HG03457 (cell line): ENCODE measurements around the gene LRIF1.
"Not testable (repeated sequence)": the region's sequence is repeated elsewhere in the genome, so short reads cannot be mapped to it uniquely, and the experiment has no call there.

Experiments
- ATAC-seq: cut with Tn5 transposase; IDR thresholded peaks from one replicate; pipeline ENCODE4 v1.9.1; 2021; ENCODE audit warnings: moderate number of reproducible peaks; ENCODE audit not compliant: unreplicated experiment

The LRIF1 gene

DNA sequence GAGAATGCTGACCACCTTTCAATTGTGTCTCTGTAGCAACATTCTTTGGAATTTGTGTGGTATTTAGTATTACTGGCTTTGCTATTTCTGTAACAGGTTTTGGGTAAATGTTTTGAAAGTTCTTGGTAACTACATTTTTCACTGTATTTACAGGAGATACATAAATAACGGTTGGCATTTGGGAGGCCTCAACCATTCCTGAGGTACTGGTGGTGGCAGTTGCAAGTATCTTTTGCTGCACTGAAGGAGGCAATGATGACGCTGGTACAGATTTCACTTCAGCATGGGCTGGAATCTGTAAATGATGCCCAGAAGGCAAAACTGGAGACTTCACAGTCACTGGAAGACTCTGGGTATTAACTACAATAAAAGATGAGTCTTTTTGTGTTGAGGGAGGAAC is 11.7 kb downstream of the LRIF1 start:
- no peak for ATAC-seq

DNA sequence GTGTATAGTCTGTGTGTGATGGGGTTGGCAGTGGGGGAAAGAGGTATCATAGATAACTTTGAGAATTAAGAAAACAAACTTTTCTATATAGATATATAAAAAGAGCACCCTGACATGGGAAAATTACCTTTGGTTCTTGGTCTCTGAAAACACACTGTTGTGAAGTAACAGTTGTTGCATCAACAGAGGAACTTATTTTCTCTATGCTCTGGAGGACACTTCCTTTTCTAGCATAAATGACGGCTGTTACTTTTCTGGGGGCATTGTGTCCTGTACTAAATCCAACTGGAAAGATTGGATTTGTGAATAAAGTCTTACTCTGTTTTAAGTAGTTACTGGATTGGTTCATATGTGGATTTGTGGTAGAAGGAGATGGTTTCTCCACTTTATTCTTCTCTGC is 12.6 kb downstream of the LRIF1 start:
- no peak for ATAC-seq

DNA sequence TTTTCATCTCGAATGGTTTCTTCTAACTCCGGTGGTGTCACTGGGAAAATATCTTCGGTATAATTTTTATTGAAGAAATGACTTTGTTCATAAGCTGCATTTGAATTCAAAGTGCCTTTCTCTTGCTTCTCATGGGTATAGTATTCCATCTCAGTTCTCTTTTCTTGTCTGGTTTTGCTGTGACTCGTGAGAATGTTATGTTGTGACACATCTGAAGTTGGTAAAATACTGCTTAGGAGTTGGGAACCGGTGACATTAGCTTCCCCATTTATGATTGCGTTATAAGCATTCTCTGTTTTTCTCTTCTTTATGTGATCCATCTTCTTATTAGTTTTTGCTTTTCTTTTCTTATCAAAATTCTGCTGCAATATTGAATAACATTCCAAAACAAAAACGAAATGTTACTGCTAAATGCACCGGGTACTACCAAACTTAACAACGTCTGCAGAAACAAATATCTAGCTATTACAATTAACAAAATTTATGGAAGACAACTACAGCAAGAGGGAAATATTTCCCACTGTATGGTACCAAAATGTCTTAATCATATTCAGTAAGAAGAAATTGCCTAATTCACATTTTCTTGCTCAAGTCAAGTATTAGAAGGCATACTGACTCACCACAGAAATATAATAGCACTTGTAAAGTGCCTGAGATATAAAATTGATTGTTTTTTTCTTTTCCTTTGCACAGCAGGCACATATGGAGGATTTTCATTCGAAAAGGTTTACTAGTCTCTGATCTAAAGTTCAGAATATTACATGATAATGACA is 15.5 kb downstream of the LRIF1 start:
- no peak for ATAC-seq

DNA sequence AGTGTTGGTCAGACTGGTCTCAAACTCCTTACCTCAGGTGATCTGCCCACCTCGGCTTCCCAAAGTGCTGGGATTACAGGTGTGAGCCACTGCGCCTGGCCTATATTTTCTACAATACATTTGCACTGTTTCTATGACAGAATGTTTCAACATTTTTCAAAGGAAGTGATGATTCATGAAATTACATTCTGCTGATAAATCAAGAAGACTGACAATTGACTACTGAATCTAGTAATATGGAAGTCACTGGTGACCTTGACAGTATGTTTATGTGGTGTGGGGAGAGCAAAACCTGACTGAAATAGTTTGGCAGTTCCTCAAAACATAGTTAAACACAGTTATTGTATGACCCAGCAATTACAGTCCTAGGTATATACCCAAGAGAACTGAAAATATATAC is 18.1 kb downstream of the LRIF1 start:
- no peak for ATAC-seq

DNA sequence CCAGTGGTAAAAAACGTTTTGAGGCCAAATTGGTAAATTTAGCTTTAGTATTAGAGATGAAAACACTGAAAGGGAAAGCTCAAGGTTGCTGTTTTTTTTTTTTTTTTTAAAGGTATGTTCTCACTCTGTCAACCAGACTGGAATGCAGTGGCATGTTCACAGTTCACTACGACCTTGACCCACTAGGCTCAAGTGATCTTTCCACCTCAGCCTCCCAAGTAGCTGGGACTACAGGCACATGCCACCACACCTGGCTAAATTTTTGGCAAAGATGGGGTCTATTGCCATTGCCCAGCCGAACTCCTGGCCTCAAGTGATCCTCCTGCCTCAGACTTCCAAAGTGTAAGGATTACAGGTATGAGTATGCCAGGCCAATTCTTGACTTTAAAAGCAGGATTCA is 18.9 kb downstream of the LRIF1 start:
- no peak for ATAC-seq

DNA sequence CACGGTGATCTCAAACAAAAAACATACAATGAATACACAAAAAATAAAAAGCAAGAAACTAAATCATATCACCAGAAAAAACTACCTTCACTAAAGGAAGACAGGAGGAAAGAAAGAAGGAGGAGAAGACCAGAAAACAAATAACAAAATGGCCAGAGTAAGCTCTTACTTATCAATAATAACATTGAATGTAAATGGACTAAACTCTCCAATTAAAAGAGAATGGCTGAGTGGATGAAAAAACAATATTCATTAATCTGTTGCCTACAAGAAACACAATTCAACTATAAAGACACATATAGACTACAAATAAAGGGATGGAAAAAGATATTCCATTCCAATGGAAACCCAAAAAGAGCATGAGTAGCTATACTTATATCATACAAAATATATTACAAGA is 27.2 kb downstream of the LRIF1 start:
- no peak for ATAC-seq

DNA sequence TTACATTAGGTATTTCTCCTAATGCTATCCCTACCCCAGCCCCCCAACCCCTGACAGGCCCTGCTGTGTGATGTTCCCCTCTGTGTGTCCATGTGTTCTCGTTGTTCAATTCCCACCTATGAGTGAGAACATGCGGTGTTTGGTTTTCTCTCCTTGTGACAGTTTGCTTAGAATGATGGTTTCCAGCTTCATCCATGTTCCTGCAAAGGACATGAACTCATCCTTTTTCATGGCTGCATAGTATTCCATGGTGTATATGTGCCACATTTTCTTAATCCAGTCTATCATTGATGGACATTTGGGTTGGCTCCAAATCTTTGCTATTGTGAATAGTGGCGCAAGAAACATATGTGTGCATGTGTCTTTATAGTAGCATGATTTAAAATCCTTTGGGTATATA is 32.6 kb downstream of the LRIF1 start:
- not testable (repeated sequence) for ATAC-seq

DNA sequence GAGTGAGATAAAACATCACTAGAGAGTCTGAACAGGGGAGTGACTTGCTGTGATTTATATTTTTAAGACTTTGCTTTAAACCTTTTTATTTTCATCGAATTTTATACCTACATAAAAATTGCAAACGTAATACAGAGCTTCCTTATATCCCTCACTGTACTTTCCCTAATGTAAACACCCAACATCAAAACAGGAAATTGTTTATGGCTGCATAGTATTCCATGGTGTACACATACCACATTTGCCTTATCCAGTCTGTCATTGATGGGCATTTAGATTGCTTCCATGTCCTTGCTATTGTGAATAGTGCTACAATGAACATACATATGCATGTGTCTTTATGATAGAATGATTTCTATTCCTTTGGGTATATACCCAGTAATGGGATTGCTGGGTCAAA is 34.8 kb downstream of the LRIF1 start:
- ATAC-seq, result no peak

DNA sequence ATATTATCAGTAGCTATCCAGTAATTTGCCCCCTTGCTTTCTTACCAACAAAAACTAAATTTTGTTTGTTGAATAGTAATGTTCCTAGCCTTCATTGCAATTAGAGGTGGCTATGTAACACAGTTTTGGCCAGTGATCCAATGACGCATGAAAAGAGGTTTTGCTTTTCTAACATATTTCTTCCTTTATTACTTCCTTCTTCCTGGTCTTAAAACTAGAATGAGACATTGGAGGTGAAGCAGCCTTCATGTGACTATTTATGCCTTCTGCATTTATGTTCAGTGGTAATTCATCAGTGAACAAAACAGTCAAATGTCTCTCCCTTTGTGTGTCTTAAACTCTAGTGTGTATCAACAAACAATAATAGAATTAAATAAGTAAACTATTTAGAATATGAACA is 35.5 kb downstream of the LRIF1 start:
- ATAC-seq, result no peak

DNA sequence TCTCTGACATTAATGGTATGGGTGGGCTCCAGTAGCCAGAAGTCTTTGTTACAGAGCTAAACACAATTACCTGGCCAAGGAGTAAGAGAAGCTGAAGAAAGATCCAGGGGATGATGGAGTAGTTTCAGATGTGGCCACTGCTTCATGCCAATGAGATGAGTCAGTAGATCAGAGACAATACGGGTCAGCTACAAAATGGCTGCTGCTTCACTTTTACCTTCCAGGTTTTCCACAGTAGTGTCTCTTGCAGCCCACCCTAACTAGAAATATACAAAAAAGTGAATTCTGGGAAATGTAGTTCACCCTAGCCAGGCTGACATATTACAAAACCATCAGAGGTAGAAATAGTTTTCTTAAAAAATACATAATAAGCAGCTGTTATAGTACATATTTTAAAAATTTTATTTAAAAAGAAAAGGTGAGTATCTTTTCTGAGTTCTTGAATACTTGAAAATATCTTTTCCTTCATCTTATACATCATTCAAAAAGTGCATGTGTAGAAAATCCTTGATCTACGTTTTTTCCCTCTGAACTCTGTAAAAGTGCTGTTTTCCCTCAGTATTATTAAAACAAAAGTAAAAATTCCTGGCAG is 36.1 kb downstream of the LRIF1 start:
- ATAC-seq, result no peak

DNA sequence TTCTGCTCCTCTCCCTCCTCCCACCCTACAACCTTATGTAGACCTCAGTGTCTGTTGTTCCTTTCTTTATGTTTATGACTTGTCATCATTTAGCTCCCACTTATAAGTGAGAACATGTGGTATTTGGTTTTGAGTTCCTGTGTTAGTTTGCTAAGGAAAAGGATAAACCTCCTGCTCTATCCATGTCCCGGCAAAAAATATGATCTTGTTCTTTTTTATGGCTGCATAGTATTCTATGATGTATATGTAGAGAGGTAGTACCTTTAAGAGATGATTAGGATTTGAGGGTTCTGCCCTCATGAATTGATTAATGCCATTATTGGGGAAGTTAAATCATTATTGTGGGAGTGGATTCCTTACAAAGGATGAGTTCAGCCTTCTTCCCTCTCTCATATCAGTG is 41.8 kb downstream of the LRIF1 start:
- ATAC-seq, result no peak

DNA sequence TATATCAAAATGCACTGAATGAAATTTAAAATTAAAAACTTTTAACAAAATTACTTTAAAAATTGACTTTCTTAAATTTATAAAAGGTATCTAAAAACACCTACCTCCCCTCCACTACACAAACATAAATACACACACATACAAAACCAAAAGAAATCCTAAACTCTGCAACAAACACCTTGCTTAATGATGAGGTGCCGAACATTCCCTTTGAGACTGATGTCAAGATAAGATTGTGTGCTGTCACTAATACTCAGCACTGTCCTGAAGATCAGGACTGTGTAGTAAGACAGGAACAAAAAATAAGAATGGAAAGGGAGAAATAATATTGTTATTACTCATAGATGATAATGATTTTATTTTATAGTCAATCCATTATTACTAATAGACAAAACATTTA is 45.7 kb downstream of the LRIF1 start:
- no peak for ATAC-seq

DNA sequence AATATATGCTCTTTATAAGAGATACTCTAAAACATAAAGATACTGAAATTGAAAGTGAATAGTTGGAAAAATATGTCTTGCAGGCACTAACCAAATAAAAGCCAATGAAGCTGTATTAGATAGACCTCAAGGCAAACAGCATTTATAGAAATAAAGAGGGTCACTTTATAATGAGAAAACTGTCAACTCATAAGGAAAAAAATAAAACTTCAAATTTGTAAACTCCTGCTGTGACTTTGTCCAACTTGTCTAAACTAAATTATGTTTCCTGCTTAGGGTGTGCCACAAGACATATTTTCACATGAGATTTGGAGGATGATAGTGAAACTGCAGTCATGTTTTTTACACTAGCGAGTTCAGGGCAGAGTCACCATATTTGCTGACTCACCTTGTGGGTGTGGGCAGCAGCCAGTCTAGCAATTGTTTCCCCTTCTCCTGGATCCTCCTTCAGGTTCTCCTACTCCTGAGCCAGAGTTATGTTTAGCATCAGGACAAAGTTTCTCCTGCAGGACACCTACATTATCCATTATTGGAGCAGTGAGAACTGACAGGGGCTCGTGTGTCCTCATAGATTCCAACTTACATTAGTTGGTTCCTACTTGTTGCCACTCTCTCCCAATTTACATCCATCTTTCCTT is 46.9 kb downstream of the LRIF1 start:
- ATAC-seq, result peak; percentile 61

DNA sequence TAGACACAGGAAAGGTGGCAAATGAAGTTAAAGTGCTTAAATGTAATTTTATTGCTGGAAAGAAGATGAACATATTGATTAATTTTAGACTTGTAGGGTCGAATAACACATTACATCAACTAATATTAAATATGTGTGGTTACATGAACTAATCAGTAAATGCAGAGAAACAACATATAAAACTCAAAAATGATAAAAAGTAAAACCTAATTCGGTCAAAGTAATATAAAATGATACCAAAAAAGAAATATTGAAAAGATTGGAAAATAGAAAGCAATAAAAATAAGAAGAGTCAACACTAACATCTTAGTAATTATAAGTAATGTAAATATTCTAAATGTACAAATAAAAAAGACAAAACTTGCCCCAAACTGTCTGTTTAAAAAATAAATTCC is 47.5 kb downstream of the LRIF1 start:
- no peak for ATAC-seq

DNA sequence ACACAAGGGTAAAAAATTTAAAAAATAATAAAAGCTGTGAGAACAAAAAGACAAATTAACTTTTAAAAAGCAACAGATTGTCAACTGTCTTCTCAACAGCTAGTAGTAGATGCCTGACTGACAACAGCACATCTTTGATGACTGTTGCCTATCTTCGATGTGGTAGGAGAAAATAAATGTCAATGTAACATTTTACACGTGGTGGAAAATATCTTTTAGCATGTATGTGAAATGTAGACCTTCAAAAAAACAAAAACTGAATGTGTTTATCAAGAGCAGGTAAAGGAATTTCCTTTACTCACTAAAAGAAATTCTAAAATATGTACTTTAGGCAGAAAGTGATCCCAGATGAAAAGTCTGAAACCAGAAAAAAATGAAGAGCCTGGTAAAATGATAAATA is 47.9 kb downstream of the LRIF1 start:
- no peak for ATAC-seq

DNA sequence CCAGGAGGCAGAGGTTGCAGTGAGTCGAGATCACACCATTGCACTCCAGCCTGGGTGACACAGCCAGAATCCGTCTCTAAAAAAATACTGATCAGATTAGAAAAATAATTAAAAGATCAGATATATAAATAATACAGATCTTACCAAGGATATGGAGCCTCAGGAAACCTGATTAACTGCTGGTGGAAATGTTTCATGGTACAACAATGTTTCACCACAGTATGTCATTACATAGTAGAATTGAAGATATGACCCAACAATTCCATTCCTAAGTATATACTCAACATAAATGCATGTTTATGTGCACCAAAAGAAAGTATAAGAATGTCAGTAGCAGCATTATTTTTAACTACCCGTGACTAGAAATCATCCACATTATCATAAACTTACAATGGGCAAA is 49.0 kb downstream of the LRIF1 start:
- no peak for ATAC-seq

DNA sequence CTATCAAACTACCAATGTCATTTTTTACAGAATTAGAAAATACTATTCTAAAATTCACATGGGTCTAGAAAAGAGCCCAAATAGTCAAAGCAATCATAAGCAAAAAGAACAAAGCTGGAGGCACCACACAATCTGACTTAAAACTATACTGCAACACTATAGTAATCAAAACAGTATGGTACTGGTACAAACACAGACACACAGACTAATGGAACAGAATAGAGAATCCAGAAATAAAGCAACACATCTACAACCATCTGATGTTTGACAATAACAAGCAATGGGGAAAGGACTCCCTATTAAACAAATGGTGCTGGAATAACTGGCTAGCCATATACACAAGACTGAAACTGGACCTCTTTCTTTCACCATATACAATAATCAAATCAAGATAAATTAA is 50.9 kb downstream of the LRIF1 start:
- no peak for ATAC-seq

DNA sequence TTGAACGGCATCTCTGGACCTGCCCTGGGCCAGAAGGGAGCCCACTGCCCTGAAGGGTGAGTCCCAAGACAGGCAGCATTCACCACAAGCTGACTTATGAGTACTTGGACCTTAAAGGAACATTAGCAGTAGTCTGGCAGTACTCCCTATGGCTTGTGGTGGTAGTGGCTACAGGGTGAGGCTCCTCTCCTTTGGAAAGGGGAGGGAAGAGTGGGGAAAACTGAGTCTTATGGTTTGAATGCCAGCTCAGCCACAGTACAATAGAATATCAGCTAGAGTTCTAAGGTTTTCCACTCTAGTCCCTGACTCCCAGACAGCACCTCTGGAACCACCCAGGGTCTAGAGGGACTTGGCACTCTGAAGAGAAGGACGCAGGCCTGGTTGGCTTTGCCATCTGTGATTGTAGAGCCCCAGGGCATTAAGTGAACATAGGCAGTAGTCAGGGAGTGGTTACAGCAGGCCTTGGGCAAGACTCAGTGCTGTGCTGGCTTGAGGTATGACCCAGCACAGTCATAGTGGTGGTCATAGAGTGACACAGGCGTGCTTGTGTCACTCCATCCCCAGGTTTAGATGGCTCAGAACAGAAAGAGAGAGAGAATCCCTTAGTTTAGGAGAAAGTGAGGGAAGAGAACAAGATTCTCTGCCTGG is 59.7 kb downstream of the LRIF1 start:
- ATAC-seq, result no peak

DNA sequence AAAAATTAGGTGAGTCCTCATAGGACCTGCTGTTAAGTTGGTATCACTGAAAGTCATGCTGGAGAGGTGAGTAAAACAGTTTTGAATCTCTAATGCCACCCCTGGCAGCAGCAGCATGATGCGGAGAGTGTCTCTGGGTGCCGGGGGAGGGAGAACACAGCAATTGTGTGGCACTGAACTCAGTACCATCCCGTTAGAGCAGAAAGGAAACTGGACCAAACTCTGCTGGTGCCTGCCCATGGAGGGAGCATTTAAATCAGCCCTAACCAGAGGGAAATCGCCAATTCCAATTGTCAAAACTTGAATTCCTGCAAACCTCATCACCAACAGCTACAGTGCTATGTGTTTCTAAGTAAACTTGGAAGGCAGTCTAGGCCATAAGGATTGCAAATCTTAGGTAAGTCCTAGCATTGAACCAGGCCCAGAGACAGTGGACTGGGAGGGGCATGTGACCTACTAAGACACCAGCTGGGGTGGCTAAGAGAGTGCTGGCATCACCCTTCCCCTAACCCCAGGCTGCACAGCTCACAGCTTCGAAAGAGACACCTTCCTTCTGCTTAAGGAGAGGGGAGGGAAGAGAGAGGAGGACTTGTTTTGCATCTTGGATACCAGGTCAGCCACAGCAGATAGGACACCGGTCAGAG is 60.8 kb downstream of the LRIF1 start:
- no peak for ATAC-seq

DNA sequence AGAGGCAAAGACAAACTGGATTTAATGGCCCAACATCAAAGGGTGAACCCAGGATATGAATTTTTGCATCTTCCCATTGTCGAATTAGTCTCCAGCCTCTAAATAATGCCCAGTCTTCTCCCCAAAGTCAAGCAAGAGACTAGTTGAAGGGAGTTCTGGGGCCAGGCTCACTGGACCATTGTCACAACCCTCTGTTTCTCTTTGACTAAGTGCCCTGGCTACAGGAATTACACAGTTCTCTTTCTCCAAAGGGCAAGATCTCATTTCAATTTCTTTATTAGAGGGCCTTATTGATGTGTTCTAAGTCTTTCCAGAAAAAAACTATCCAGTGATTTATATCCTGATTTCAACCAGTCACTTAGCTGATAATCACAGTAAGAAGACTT is 64.3 kb downstream of the LRIF1 start:
- no peak for ATAC-seq

DNA sequence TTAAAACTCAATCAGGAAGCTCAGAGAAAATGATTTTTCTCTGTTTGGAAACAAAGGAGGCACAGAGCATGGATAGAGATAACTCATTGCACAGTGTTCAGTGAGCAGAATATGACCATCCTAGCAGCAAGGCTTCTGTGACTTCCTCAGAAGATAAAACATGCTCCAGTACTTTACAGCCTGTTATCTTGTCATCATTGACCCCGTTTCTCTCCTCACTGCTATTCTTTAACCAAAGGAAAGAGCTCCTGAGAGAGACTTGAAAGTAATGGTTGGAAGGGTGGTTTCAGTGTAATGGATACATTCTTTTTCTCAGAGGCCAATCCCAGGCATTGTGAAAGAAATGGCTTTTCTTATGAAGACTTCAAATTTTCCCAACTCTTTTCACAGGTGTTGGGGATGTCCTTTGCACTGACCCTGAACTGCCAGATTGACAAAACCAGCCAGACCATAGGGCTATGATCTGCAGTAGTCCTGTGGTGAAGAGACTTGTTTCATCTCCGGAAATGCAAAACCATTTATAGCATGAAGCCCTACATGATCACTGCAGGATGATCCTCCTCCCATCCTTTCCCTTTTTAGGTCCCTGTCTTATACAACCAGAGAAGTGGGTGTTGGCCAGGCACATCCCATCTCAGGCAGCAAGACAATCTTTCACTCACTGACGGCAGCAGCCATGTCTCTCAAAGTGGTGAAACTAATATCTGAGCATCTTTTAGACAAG is 64.8 kb downstream of the LRIF1 start:
- ATAC-seq, result no peak
